ENCODE measurements around the gene OR4F3.
"Not testable (repeated sequence)": the region's sequence is repeated elsewhere in the genome, so short reads cannot be mapped to it uniquely, and the experiment has no call there.

Gene OR4F3

GRCh38 chr5:181366968-181367367 lies at the start of gene OR4F3:
Gene OR4F3, plus strand, starts transcription at chr5:181367268.
- DNase-seq = not testable (repeated sequence)
